HL-60 (cell line): Measurements from ENCODE around the gene PTF1A.
A peak's percentile ranks its signal among the peaks of the same experiment; 100 is the strongest.

ENCODE experiments used
- DNase-seq, 2 experiments: peaks; one replicate each; pipeline ENCODE4 v3.0.0-alpha.2; 2010 to 2020; ENCODE audit warnings: low read depth in 1 of 2, low spot score in 1 of 2
- H3K27ac ChIP-seq: fragments of 250-450 bp; sonication (Bioruptor Pico); replicated peaks from 2 replicates; pipeline ENCODE4 v1.5.1; 2020; ENCODE audit warnings: mild to moderate bottlenecking, moderate library complexity
- H3K27me3 ChIP-seq: fragments of 250-450 bp; sonication (Bioruptor Pico); 2 replicates; pipeline ENCODE4 v1.5.1; 2021; ENCODE audit warnings: mild to moderate bottlenecking, moderate library complexity; ENCODE audit not compliant: insufficient read depth, poor library complexity, severe bottlenecking
- H3K4me3 ChIP-seq: replicated peaks from 2 replicates; pipeline ENCODE4 v1.5.1; 2011; ENCODE audit warnings: mild to moderate bottlenecking, control low read depth, low read length; ENCODE audit not compliant: insufficient read depth
- CTCF ChIP-seq: IDR thresholded peaks from one replicate; pipeline ENCODE4 v1.5.1; 2011; ENCODE audit warnings: low read length, control low read depth, inconsistent platforms; ENCODE audit not compliant: insufficient read depth
- GABPA ChIP-seq: IDR thresholded peaks from 2 replicates; pipeline ENCODE4 v1.6.1; 2012; ENCODE audit warnings: low read depth
- POLR2AphosphoS5 ChIP-seq: IDR thresholded peaks from 2 replicates; pipeline ENCODE4 v1.6.1; 2012; ENCODE audit warnings: low read depth
- REST ChIP-seq: IDR thresholded peaks from 2 replicates; pipeline ENCODE4 v1.6.1; 2012; ENCODE audit warnings: low read depth; ENCODE audit not compliant: insufficient replicate concordance
- SPI1 ChIP-seq: IDR thresholded peaks from 2 replicates; pipeline ENCODE4 v1.6.1; 2012; ENCODE audit warnings: low read depth, mild to moderate bottlenecking, borderline replicate concordance

Gene PTF1A

DNA sequence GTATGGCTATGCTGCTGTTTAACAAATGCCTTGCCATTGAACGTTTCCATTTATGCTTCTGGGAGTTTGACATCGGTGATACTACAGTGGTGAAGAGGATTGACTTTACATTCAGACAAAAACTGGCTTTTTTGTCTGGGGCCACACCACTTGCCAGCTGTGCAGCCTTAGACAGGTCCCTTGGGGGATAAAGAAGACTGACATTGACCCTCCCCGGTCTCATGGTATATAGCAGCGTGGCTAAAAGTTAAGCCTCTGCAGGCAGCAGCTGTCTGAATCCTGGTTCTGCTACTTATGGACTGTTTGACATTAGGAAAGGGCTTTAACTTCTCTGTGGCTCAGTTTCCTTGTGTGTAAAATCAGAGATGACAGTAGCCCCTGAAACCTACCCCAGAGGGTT, 42.0 kb upstream of the PTF1A start:
- no peak for TF ChIP-seq SPI1
- TF ChIP-seq REST, result no peak
- TF ChIP-seq CTCF, result no peak
- no peak for TF ChIP-seq POLR2AphosphoS5
- no peak for TF ChIP-seq GABPA
- no peaks in the 10 kb centered on the region for H3K27me3 ChIP-seq
- no peak overlapping the region for H3K27ac ChIP-seq
- no peak for DNase-seq
- H3K4me3 ChIP-seq, result no peak overlapping the region

- no peak overlapping the region for H3K27ac ChIP-seq
- no peak overlapping the region for H3K4me3 ChIP-seq
- no peaks in the 10 kb centered on the region for H3K27me3 ChIP-seq
- no peak for TF ChIP-seq CTCF
- DNase-seq, result no peak
Measured at GRCh38 chr10:23150610-23151009, 41.5 kb upstream of the PTF1A start.

DNA sequence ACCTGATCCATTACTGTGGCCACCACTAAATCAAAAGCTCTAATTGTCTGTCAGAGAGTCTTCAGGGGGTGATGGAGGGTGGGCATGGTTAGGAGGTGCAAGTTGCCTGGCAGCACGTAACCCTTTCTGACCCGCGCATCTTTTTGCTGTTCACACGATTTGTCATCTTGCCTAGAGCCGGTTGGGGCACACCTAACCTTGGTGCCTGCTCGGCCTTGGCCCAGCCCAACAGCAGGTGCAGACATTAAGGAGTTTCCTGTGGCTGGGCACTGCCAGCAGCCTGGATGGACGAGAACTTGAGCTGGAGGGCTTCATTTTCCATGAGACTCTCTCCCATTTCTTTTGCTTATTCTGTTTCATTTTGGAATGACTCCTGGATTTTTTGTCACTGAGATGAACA, 41.0 kb upstream of the PTF1A start:
- H3K27me3 ChIP-seq, result no peaks in the 10 kb centered on the region
- no peak for DNase-seq
- TF ChIP-seq GABPA (no peak), REST (no peak), SPI1 (no peak), CTCF (no peak), POLR2AphosphoS5 (no peak)
- H3K27ac ChIP-seq, result no peak overlapping the region
- no peak overlapping the region for H3K4me3 ChIP-seq

DNA sequence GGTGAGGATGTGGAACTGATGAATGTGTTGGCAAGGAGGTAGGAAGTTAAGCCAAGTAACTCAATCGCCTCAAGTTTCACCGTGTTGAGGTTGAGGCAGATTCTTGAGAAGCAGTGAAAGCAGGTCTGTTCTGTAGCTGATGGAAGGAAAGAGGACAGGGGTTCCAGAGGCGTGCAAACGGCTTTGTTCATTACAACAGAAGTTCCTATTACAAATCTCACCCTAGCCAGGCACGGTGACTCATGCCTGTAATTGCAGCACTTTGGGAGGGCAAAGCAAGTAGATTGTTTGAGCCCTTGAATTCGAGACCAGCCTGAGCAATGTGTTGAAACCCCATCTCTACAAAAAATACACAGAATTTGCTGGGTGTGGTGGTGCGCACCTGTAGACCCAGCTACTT, 36.9 kb upstream of the PTF1A start:
- DNase-seq, result peak in 1 of 2 experiments; percentile 4
- no peak overlapping the region for H3K27ac ChIP-seq
- H3K27me3 ChIP-seq, result no peaks in the 10 kb centered on the region
- H3K4me3 ChIP-seq, result no peak overlapping the region
- TF ChIP-seq GABPA (no peak), CTCF (no peak), SPI1 (no peak), REST (no peak), POLR2AphosphoS5 (no peak)
